Endothelial cell (in vitro differentiated cells): ENCODE data around the gene CPED1. TPM values are rescaled to one million over a fixed set of nuclear protein-coding genes. Genes with fewer than 3 reads are reported as not detected.

Experiments used
- DNase-seq: peaks from one replicate; pipeline ENCODE4 v3.0.0; 2021; ENCODE audit warnings: low spot score
- H3K27ac Mint-ChIP-seq: one replicate; pipeline ENCODE4 v1.8.0; 2021; ENCODE audit warnings: mixed read lengths, inconsistent platforms; ENCODE audit not compliant: unreplicated experiment
- H3K27me3 Mint-ChIP-seq: one replicate; pipeline ENCODE4 v1.8.0; 2021; ENCODE audit warnings: mild to moderate bottlenecking, moderate library complexity, mixed read lengths, inconsistent platforms; ENCODE audit not compliant: unreplicated experiment
- H3K36me3 Mint-ChIP-seq: one replicate; pipeline ENCODE4 v1.8.0; 2021; ENCODE audit warnings: mild to moderate bottlenecking, low read depth, mixed read lengths, inconsistent platforms; ENCODE audit not compliant: unreplicated experiment
- H3K4me1 Mint-ChIP-seq: one replicate; pipeline ENCODE4 v1.8.0; 2021; ENCODE audit warnings: mild to moderate bottlenecking, mixed read lengths, inconsistent platforms; ENCODE audit not compliant: unreplicated experiment
- H3K4me3 Mint-ChIP-seq: one replicate; pipeline ENCODE4 v1.8.0; 2021; ENCODE audit warnings: mild to moderate bottlenecking, mixed read lengths, inconsistent platforms; ENCODE audit not compliant: unreplicated experiment
- H3K9me3 Mint-ChIP-seq: one replicate; pipeline ENCODE4 v1.8.0; 2021; ENCODE audit warnings: mixed read lengths, inconsistent platforms; ENCODE audit not compliant: unreplicated experiment
- CTCF ChIP-seq: fragments of 200-600 bp; sonication (generic); IDR thresholded peaks from one replicate; pipeline ENCODE4 v1.5.0; 2021; ENCODE audit warnings: antibody characterized with exemption; ENCODE audit not compliant: unreplicated experiment
- total RNA-seq: library from RNA; stranded (reverse); fragmentation: NEBNext Ultra II Directional; extraction: Animal tissue kit (Norgen Biotek cat#: 25700); gene quantifications from one replicate; pipeline ENCODE4 v1.2.1, GENCODE V29; 2021; ENCODE audit not compliant: unreplicated experiment

Gene CPED1
- total RNA-seq, 1 donor from 2014 or later = 1.8 TPM

- Mint-ChIP-seq H3K27ac (peak overlapping the region; percentile 48), H3K4me1 (peaks cover 10% of the 10 kb centered on the region), H3K36me3 (no peaks in the 10 kb centered on the region), H3K27me3 (no peaks in the 10 kb centered on the region), H3K4me3 (no peak overlapping the region), H3K9me3 (no peaks in the 10 kb centered on the region)
- no peak for DNase-seq
- TF ChIP-seq CTCF = no peak
These were observed 59.7 kb downstream of the CPED1 start for GRCh38 chr7:121048195-121048594.

GRCh38 chr7:121049028-121049791 lies 60.7 kb downstream of the CPED1 start:
- no peak for DNase-seq
- no peak for TF ChIP-seq CTCF
- H3K27me3 Mint-ChIP-seq = no peaks in the 10 kb centered on the region
- no peak overlapping the region for H3K4me3 Mint-ChIP-seq
- H3K27ac Mint-ChIP-seq = no peak overlapping the region
- H3K36me3 Mint-ChIP-seq = no peaks in the 10 kb centered on the region
- no peaks in the 10 kb centered on the region for H3K9me3 Mint-ChIP-seq
- H3K4me1 Mint-ChIP-seq = peaks cover 10% of the 10 kb centered on the region

DNA sequence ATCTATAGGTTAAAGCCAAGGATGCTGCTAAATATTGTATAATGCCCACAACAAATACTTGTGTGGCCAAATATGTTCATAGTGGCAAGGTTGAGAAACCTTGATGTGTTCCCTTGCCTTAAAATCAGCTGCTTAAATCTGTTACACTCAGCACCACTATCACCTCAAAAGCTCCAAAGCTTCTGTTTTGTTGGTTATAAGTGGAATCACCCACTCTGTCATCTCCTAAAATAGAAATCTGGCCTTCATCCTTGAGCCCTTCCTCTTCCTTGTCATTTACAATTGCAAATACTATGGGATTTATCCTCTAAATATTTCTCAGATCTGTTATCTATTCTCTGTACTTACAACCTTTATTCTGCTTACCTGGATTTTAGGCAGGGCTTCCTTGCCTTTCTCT lies 61.4 kb downstream of the CPED1 start:
- Mint-ChIP-seq H3K27ac (no peak overlapping the region), H3K36me3 (no peaks in the 10 kb centered on the region), H3K27me3 (no peaks in the 10 kb centered on the region), H3K4me1 (peaks cover 10% of the 10 kb centered on the region), H3K9me3 (no peaks in the 10 kb centered on the region), H3K4me3 (no peak overlapping the region)
- no peak for DNase-seq
- no peak for TF ChIP-seq CTCF

- no peak overlapping the region for H3K4me3 Mint-ChIP-seq
- no peak for TF ChIP-seq CTCF
- H3K9me3 Mint-ChIP-seq = no peaks in the 10 kb centered on the region
- no peak for DNase-seq
- peaks cover 7% of the 10 kb centered on the region for H3K4me1 Mint-ChIP-seq
- no peaks in the 10 kb centered on the region for H3K36me3 Mint-ChIP-seq
- H3K27ac Mint-ChIP-seq = no peak overlapping the region
- peaks cover 2% of the 10 kb centered on the region for H3K27me3 Mint-ChIP-seq
These were observed 64.7 kb downstream of the CPED1 start for GRCh38 chr7:121053219-121053618.

- Mint-ChIP-seq H3K4me1 (peaks cover 3% of the 10 kb centered on the region), H3K27ac (no peak overlapping the region), H3K9me3 (no peaks in the 10 kb centered on the region), H3K36me3 (no peaks in the 10 kb centered on the region), H3K27me3 (peaks cover 2% of the 10 kb centered on the region), H3K4me3 (no peak overlapping the region)
- DNase-seq = no peak
- no peak for TF ChIP-seq CTCF
These were observed 66.4 kb downstream of the CPED1 start for GRCh38 chr7:121054925-121055324.
